Thyroid gland (tissue), 4 donors: Measurements from ENCODE around the gene JUN.

Experiments
- CTCF ChIP-seq, 6 experiments: fragments of 200-600 bp in 3 of 6; fragments of 450-650 bp in 3 of 6; sonication (generic) in 3 of 6; IDR thresholded peaks; one replicate each; pipeline ENCODE4 v1.5.1; 2016 to 2019; ENCODE audit warnings: antibody characterized with exemption in 6 of 6, mild to moderate bottlenecking in 2 of 6, inconsistent platforms in 1 of 6, moderate library complexity in 1 of 6
- POLR2A ChIP-seq, 2 donors: fragments of 450-650 bp; IDR thresholded peaks; one replicate each; pipeline ENCODE4 v1.6.1; 2017; ENCODE audit warnings: antibody characterized with exemption in 2 of 2, mild to moderate bottlenecking in 2 of 2, moderate library complexity in 1 of 2

GRCh38 chr1:58735586-58735985 is 48.3 kb downstream of the JUN start:
- TF ChIP-seq POLR2A (IDR thresholded peaks at IDR 0.05) (no peak), CTCF (IDR thresholded peaks at IDR 0.05) (no peak)
